HG03175 (cell line): Measurements from ENCODE around the gene PTX4.
A peak's percentile ranks its signal among the peaks of the same experiment; 100 is the strongest.

Source experiments
- ATAC-seq: cut with Tn5 transposase; IDR thresholded peaks from one replicate; pipeline ENCODE4 v1.9.1; 2021; ENCODE audit warnings: mild to moderate bottlenecking, moderate library complexity; ENCODE audit not compliant: unreplicated experiment

Gene PTX4

GRCh38 chr16:1501630-1502029, 12.9 kb upstream of the PTX4 start:
- ATAC-seq, result no peak

GRCh38 chr16:1500465-1501150, 11.9 kb upstream of the PTX4 start:
- no peak for ATAC-seq

- ATAC-seq, result no peak
These were observed 11.2 kb upstream of the PTX4 start for GRCh38 chr16:1499756-1500464.

- ATAC-seq, result no peak
These were observed 10.3 kb upstream of the PTX4 start for GRCh38 chr16:1498899-1499676.

- no peak for ATAC-seq
These were observed 8.4 kb upstream of the PTX4 start for GRCh38 chr16:1497014-1497598.

GRCh38 chr16:1496464-1496863, 7.7 kb upstream of the PTX4 start:
- no peak for ATAC-seq

- no peak for ATAC-seq
These were observed 7.1 kb upstream of the PTX4 start for GRCh38 chr16:1495889-1496262.

- ATAC-seq, result no peak
These were observed 6.6 kb upstream of the PTX4 start for GRCh38 chr16:1495211-1495888.

- ATAC-seq, result no peak
These were observed 6.0 kb upstream of the PTX4 start for GRCh38 chr16:1494711-1495110.

GRCh38 chr16:1494129-1494640, 5.4 kb upstream of the PTX4 start:
- ATAC-seq, result no peak

- no peak for ATAC-seq
These were observed 5.0 kb upstream of the PTX4 start for GRCh38 chr16:1493746-1494094.

- peak; percentile 73 for ATAC-seq
These were observed 4.4 kb upstream of the PTX4 start, which contains the start of gene TELO2 for GRCh38 chr16:1492923-1493745. TSS of gene TELO2 (plus strand) at chr16:1493360. CDS start at chr16:1494282, 922 bp downstream.

GRCh38 chr16:1492082-1492922, 3.6 kb upstream of the PTX4 start:
- no peak for ATAC-seq

GRCh38 chr16:1491327-1491726, 2.6 kb upstream of the PTX4 start:
- ATAC-seq, result no peak

GRCh38 chr16:1489077-1489476, 333 bp upstream of the PTX4 start:
- ATAC-seq, result no peak

- ATAC-seq, result no peak
These were observed 616 bp downstream of the PTX4 start for GRCh38 chr16:1488054-1488601.

GRCh38 chr16:1487395-1488053, 1.2 kb downstream of the PTX4 start:
- no peak for ATAC-seq
